GM18505 (cell line): ENCODE measurements around the gene RBBP8.

ENCODE experiments used
- ATAC-seq: cut with Tn5 transposase; IDR thresholded peaks from one replicate; pipeline ENCODE4 v1.9.1; 2021; ENCODE audit not compliant: unreplicated experiment
- POLR2A ChIP-seq: IDR thresholded peaks from 4 replicates; pipeline ENCODE4 v1.6.1; 2011; ENCODE audit warnings: borderline replicate concordance; ENCODE audit not compliant: insufficient read depth, insufficient read length; ENCODE audit errors: extremely low read depth

The RBBP8 gene

GRCh38 chr18:23043803-23044376 lies 110.8 kb downstream of the RBBP8 start:
- ATAC-seq, result no peak
- no peak for TF ChIP-seq POLR2A

- TF ChIP-seq POLR2A, result no peak
- no peak for ATAC-seq
These were observed 116.7 kb downstream of the RBBP8 start for GRCh38 chr18:23049698-23050373.

GRCh38 chr18:23053776-23054457 lies 120.8 kb downstream of the RBBP8 start:
- TF ChIP-seq POLR2A, result no peak
- no peak for ATAC-seq

- ATAC-seq, result no peak
These were observed 121.4 kb downstream of the RBBP8 start for GRCh38 chr18:23054553-23054952.

GRCh38 chr18:23056315-23056714 lies 123.2 kb downstream of the RBBP8 start:
- no peak for TF ChIP-seq POLR2A
- no peak for ATAC-seq

More at GRCh38 chr18:23054553-23054952, 121.4 kb downstream of the RBBP8 start:
- no peak for TF ChIP-seq POLR2A

GRCh38 chr18:23057096-23057495 lies 124.0 kb downstream of the RBBP8 start:
- TF ChIP-seq POLR2A, result no peak
- no peak for ATAC-seq

GRCh38 chr18:23058746-23059415 lies 125.8 kb downstream of the RBBP8 start:
- no peak for ATAC-seq

GRCh38 chr18:23059541-23060465 lies 126.7 kb downstream of the RBBP8 start:
- ATAC-seq, result no peak
- no peak for TF ChIP-seq POLR2A

More at GRCh38 chr18:23058746-23059415, 125.8 kb downstream of the RBBP8 start:
- no peak for TF ChIP-seq POLR2A

GRCh38 chr18:23062011-23062410 lies 128.9 kb downstream of the RBBP8 start:
- TF ChIP-seq POLR2A, result no peak
- no peak for ATAC-seq

- ATAC-seq, result no peak
- no peak for TF ChIP-seq POLR2A
These were observed 130.4 kb downstream of the RBBP8 start for GRCh38 chr18:23063502-23063901.

GRCh38 chr18:23065234-23065806 lies 132.2 kb downstream of the RBBP8 start:
- no peak for TF ChIP-seq POLR2A
- ATAC-seq, result no peak

GRCh38 chr18:23066060-23066459 lies 132.9 kb downstream of the RBBP8 start:
- TF ChIP-seq POLR2A, result no peak
- no peak for ATAC-seq
